HepG2 (cell line): Measurements from ENCODE around the gene RHD. TPM values are rescaled to one million over a fixed set of nuclear protein-coding genes. Genes with fewer than 3 reads are reported as not detected.
A peak's percentile ranks its signal among the peaks of the same experiment; 100 is the strongest.

Experiments used
- ESRRA ChIP-seq: sonication (generic); formaldehyde crosslinking; IDR thresholded peaks from 2 replicates; pipeline ENCODE4 v1.5.1; 2020; ENCODE audit warnings: mild to moderate bottlenecking, low read depth, missing genetic modification reagents
- GLI4 ChIP-seq: sonication (generic); formaldehyde crosslinking; IDR thresholded peaks from 2 replicates; pipeline ENCODE4 v1.5.1; 2020; ENCODE audit warnings: missing genetic modification reagents, mild to moderate bottlenecking, moderate library complexity, borderline replicate concordance
- KDM5A ChIP-seq: fragments of 200-600 bp; sonication (generic); IDR thresholded peaks from 2 replicates; pipeline ENCODE4 v1.7.0; 2018; ENCODE audit warnings: antibody characterized with exemption, mild to moderate bottlenecking, low read length, borderline replicate concordance
- NFE2L1 ChIP-seq: sonication (generic); formaldehyde crosslinking; IDR thresholded peaks from 2 replicates; pipeline ENCODE4 v1.4.0; 2020; ENCODE audit warnings: missing genetic modification reagents, mild to moderate bottlenecking, borderline replicate concordance
- NFYB ChIP-seq: sonication (generic); formaldehyde crosslinking; IDR thresholded peaks from 2 replicates; pipeline ENCODE4 v1.4.0; 2020; ENCODE audit warnings: missing genetic modification reagents
- PAF1 ChIP-seq: IDR thresholded peaks from 2 replicates; pipeline ENCODE4 v1.6.1; 2016; ENCODE audit warnings: missing genetic modification reagents, missing compliant biosample characterization
- POLR2A ChIP-seq, 2 experiments: IDR thresholded peaks; 2 replicates each; pipeline ENCODE4 v1.6.1; 2011; ENCODE audit warnings: low read depth in 2 of 2, low read length in 2 of 2, mild to moderate bottlenecking in 1 of 2, moderate library complexity in 1 of 2; ENCODE audit not compliant: insufficient read depth in 1 of 2
- PRPF4 ChIP-seq: fragments of 200-400 bp; formaldehyde crosslinking; IDR thresholded peaks from 2 replicates; pipeline ENCODE4 v1.6.1; 2016; ENCODE audit warnings: low read length, low read depth; ENCODE audit not compliant: poor library complexity, severe bottlenecking
- TAF15 ChIP-seq: fragments of 200-400 bp; formaldehyde crosslinking; IDR thresholded peaks from one replicate; pipeline ENCODE4 v1.6.1; 2018; ENCODE audit warnings: mild to moderate bottlenecking, low read depth, low read length; ENCODE audit not compliant: poor library complexity, severe bottlenecking
- ZBTB3 ChIP-seq: sonication (generic); formaldehyde crosslinking; IDR thresholded peaks from 2 replicates; pipeline ENCODE4 v1.4.0; 2020; ENCODE audit warnings: low read depth, mild to moderate bottlenecking, moderate library complexity, missing genetic modification reagents, borderline replicate concordance
- ZC3H13 ChIP-seq: sonication (generic); formaldehyde crosslinking; IDR thresholded peaks from 2 replicates; pipeline ENCODE4 v1.8.1; 2023; ENCODE audit warnings: mild to moderate bottlenecking, missing genetic modification reagents, moderate library complexity
- ZNF143 ChIP-seq: sonication (generic); formaldehyde crosslinking; IDR thresholded peaks from 2 replicates; pipeline ENCODE4 v1.4.0; 2020; ENCODE audit warnings: missing genetic modification reagents
- ZNF230 ChIP-seq: sonication (generic); formaldehyde crosslinking; IDR thresholded peaks from 2 replicates; pipeline ENCODE4 v1.4.0; 2020; ENCODE audit warnings: mild to moderate bottlenecking, missing genetic modification reagents
- ZNF235 ChIP-seq: sonication (generic); formaldehyde crosslinking; IDR thresholded peaks from 2 replicates; pipeline ENCODE4 v1.8.1; 2023; ENCODE audit warnings: mild to moderate bottlenecking, missing genetic modification reagents, borderline replicate concordance
- ZNF326 ChIP-seq: sonication (generic); formaldehyde crosslinking; IDR thresholded peaks from 2 replicates; pipeline ENCODE4 v1.4.0; 2020; ENCODE audit warnings: missing genetic modification reagents, borderline replicate concordance
- ZNF350 ChIP-seq: sonication (generic); formaldehyde crosslinking; IDR thresholded peaks from 2 replicates; pipeline ENCODE4 v1.4.0; 2020; ENCODE audit warnings: mild to moderate bottlenecking, low read depth, missing genetic modification reagents, borderline replicate concordance
- ZNF496 ChIP-seq: sonication (generic); formaldehyde crosslinking; IDR thresholded peaks from 2 replicates; pipeline ENCODE4 v1.8.1; 2023; ENCODE audit warnings: mild to moderate bottlenecking, moderate library complexity, missing genetic modification reagents; ENCODE audit not compliant: insufficient replicate concordance
- ZNF552 ChIP-seq: sonication (generic); formaldehyde crosslinking; IDR thresholded peaks from 2 replicates; pipeline ENCODE4 v1.9.0; 2022; ENCODE audit warnings: missing genetic modification reagents, mild to moderate bottlenecking, borderline replicate concordance
- ZNF577 ChIP-seq: sonication (generic); formaldehyde crosslinking; IDR thresholded peaks from 2 replicates; pipeline ENCODE4 v1.4.0; 2020; ENCODE audit warnings: mild to moderate bottlenecking, low read depth, missing genetic modification reagents, borderline replicate concordance
- ZNF674 ChIP-seq: sonication (generic); formaldehyde crosslinking; IDR thresholded peaks from 2 replicates; pipeline ENCODE4 v1.5.0; 2020; ENCODE audit warnings: low read depth, mild to moderate bottlenecking, missing genetic modification reagents
- ZSCAN31 ChIP-seq: sonication (generic); formaldehyde crosslinking; IDR thresholded peaks from 2 replicates; pipeline ENCODE4 v1.5.0; 2020; ENCODE audit warnings: low read depth, mild to moderate bottlenecking, missing genetic modification reagents
- ZZZ3 ChIP-seq: sonication (generic); formaldehyde crosslinking; IDR thresholded peaks from 2 replicates; pipeline ENCODE4 v1.4.0; 2020; ENCODE audit warnings: missing genetic modification reagents, mild to moderate bottlenecking, borderline replicate concordance
- polyA plus RNA-seq, 8 experiments: library from polyadenylated mRNA; depleted of rRNA in 3 of 8; stranded (reverse) in 7 of 8; unstranded in 1 of 8; fragments of >200 nt; fragmentation: Illumina TruSeq in 4 of 8; extraction: Trizol in 4 of 8; gene quantifications; 2 replicates each; pipeline versions ENCODE4 v1.2.1 to v1.2.3, GENCODE V29; 2011 to 2016; ENCODE audit warnings: low read depth in 4 of 8, missing spikeins in 1 of 8, mixed read lengths in 1 of 8; ENCODE audit not compliant: insufficient read depth in 1 of 8
- total RNA-seq, 5 experiments: library from RNA; depleted of rRNA; stranded (reverse); fragments of >200 nt; fragmentation: Illumina TruSeq; extraction: Trizol; gene quantifications; 2 replicates each; pipeline ENCODE4 v1.2.3, GENCODE V29; 2016; ENCODE audit warnings: low read depth in 1 of 5
- TF ChIP-seq, protein P1 (sequence below): sonication (generic); formaldehyde crosslinking; conservative IDR thresholded peaks from 2 replicates; pipeline ENCODE4 v1.8.0; 2022; ENCODE audit warnings: missing genetic modification reagents
- TF ChIP-seq, protein P2 (sequence below): sonication (generic); formaldehyde crosslinking; IDR thresholded peaks from 2 replicates; pipeline ENCODE4 v1.9.0; 2021; ENCODE audit warnings: missing genetic modification reagents, mild to moderate bottlenecking, borderline replicate concordance
- TF ChIP-seq, protein P3 (sequence below): sonication (generic); formaldehyde crosslinking; IDR thresholded peaks from 2 replicates; pipeline ENCODE4 v1.8.0; 2022; ENCODE audit warnings: mild to moderate bottlenecking, missing genetic modification reagents, moderate library complexity
- TF ChIP-seq, protein P4 (sequence below): sonication (generic); formaldehyde crosslinking; IDR thresholded peaks from 2 replicates; pipeline ENCODE4 v1.4.0; 2020; ENCODE audit warnings: missing genetic modification reagents

Gene RHD
- total and polyA plus RNA-seq, 2 of the 13 experiments (the other 11 are each of a cell fraction or from before 2014, with no cell fraction given): not detected

DNA sequence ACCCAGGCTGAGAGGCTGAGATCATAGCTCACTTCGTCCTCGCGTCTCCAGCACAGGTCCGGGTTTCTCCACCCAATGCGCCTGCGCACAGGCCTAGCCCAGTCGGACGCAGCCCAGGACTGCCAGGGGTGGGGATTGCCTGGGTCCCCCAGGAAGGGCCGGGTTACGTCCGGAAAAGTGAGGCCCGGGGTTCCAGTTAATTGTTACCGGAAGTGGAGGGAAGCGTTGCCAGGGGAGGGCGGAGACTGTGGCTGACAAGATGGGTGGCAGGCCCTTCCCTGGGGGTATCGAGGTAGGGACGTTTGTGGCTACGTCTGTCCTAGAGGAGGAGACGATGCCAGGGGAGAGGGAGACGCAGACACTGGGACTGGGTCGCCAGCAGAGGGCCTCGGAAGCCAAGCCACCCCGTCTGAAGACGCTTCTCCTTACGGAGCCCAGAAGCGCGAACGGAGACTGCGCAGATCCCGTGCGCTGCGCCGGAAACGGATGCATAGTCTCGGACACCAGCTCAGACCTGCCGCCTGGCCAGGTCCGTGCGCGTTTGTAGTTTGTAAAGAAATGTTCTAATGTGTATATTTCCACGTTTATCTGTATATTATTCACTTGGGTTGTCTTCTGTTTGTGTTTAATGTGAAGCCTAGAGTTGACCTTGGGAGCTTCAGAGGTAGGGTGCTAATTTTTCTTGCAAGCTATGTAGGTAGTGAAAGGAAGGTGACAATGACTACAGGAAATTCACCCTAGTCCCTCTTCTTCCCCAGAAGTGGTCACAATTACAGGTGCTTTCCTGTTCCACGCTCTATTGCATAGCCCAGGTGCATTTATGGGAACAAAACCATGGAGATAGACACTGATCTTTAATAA lies 32.4 kb upstream of the RHD start (continued):
- TF ChIP-seq ZNF577 (CRISPR knock-in tag) (no peak), GLI4 (CRISPR knock-in tag) (no peak), POLR2A (IDR thresholded peaks at IDR 0.05; ENCODE audit: insufficient read depth in 1 of 2, low read depth in 2 of 2, low read length in 2 of 2) (peak; percentile 74 to 84), ZNF552 (CRISPR knock-in tag) (no peak), ZSCAN31 (CRISPR knock-in tag) (no peak), ZBTB3 (no peak), ZNF235 (CRISPR knock-in tag) (no peak), ZNF143 (CRISPR knock-in tag) (no peak), ESRRA (CRISPR knock-in tag) (peak; percentile 16; the same call in 1 of the 2 replicates), NFYB (CRISPR knock-in tag) (no peak), ZC3H13 (CRISPR knock-in tag) (peak; percentile 57; the same call in 1 of the 2 replicates), PRPF4 (no peak), ZZZ3 (no peak), TAF15 (no peak), ZNF326 (CRISPR knock-in tag) (peak; percentile 94; the same call in 1 of the 2 replicates), ZNF350 (peak; percentile 86), ZNF230 (no peak; the same call in 1 of the 2 replicates), ZNF674 (no peak), PAF1 (CRISPR knock-in tag) (peak; percentile 69; the same call in 1 of the 2 replicates), KDM5A (no peak), ZNF496 (CRISPR knock-in tag) (no peak), NFE2L1 (CRISPR knock-in tag) (no peak)
- TF ChIP-seq, protein P1, sequence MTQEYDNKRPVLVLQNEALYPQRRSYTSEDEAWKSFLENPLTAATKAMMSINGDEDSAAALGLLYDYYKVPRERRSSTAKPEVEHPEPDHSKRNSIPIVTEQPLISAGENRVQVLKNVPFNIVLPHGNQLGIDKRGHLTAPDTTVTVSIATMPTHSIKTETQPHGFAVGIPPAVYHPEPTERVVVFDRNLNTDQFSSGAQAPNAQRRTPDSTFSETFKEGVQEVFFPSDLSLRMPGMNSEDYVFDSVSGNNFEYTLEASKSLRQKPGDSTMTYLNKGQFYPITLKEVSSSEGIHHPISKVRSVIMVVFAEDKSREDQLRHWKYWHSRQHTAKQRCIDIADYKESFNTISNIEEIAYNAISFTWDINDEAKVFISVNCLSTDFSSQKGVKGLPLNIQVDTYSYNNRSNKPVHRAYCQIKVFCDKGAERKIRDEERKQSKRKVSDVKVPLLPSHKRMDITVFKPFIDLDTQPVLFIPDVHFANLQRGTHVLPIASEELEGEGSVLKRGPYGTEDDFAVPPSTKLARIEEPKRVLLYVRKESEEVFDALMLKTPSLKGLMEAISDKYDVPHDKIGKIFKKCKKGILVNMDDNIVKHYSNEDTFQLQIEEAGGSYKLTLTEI: no peak
- TF ChIP-seq, protein P2, sequence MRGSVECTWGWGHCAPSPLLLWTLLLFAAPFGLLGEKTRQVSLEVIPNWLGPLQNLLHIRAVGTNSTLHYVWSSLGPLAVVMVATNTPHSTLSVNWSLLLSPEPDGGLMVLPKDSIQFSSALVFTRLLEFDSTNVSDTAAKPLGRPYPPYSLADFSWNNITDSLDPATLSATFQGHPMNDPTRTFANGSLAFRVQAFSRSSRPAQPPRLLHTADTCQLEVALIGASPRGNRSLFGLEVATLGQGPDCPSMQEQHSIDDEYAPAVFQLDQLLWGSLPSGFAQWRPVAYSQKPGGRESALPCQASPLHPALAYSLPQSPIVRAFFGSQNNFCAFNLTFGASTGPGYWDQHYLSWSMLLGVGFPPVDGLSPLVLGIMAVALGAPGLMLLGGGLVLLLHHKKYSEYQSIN (CRISPR knock-in tag): no peak
- TF ChIP-seq, protein P3, sequence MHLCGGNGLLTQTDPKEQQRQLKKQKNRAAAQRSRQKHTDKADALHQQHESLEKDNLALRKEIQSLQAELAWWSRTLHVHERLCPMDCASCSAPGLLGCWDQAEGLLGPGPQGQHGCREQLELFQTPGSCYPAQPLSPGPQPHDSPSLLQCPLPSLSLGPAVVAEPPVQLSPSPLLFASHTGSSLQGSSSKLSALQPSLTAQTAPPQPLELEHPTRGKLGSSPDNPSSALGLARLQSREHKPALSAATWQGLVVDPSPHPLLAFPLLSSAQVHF: no peak
- TF ChIP-seq, protein P4, sequence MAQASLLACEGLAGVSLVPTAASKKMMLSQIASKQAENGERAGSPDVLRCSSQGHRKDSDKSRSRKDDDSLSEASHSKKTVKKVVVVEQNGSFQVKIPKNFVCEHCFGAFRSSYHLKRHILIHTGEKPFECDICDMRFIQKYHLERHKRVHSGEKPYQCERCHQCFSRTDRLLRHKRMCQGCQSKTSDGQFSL (CRISPR knock-in tag): no peak
